Karpas-422 (cell line): Measurements from ENCODE around the gene CCDC28B. TPM values are rescaled to one million over a fixed set of nuclear protein-coding genes. Genes with fewer than 3 reads are reported as not detected.
A peak's percentile ranks its signal among the peaks of the same experiment; 100 is the strongest.

Experiments
- DNase-seq: peaks from one replicate; pipeline ENCODE4 v3.0.0-alpha.2; 2015
- H2AFZ ChIP-seq: fragments of 200-600 bp; sonication (generic); 2 replicates; pipeline ENCODE4 v1.6.1; 2014; ENCODE audit warnings: antibody characterized with exemption, low read length, mixed read lengths
- H3K27ac ChIP-seq: fragments of 200-600 bp; sonication (generic); 2 replicates; pipeline ENCODE4 v1.5.1; 2014; ENCODE audit warnings: mild to moderate bottlenecking, low read length, moderate library complexity
- H3K27me3 ChIP-seq: fragments of 200-600 bp; sonication (generic); 2 replicates; pipeline ENCODE4 v1.6.1; 2014; ENCODE audit warnings: low read length, mixed read lengths
- H3K36me3 ChIP-seq: fragments of 200-600 bp; sonication (generic); 2 replicates; pipeline ENCODE4 v1.6.1; 2014; ENCODE audit warnings: low read length, mixed read lengths; ENCODE audit not compliant: insufficient read depth
- H3K4me1 ChIP-seq: fragments of 200-600 bp; sonication (generic); 2 replicates; pipeline ENCODE4 v1.6.1; 2014; ENCODE audit warnings: mild to moderate bottlenecking, low read length, mixed read lengths
- H3K4me2 ChIP-seq: fragments of 200-600 bp; sonication (generic); 2 replicates; pipeline ENCODE4 v1.6.1; 2014; ENCODE audit warnings: low read length, low read depth, mild to moderate bottlenecking; ENCODE audit not compliant: poor library complexity, severe bottlenecking
- H3K4me3 ChIP-seq: fragments of 200-600 bp; sonication (generic); 2 replicates; pipeline ENCODE4 v1.5.1; 2014; ENCODE audit warnings: mild to moderate bottlenecking, antibody characterized with exemption, low read length, mixed read lengths
- H3K79me2 ChIP-seq: fragments of 200-600 bp; sonication (generic); 2 replicates; pipeline ENCODE4 v1.6.1; 2014; ENCODE audit warnings: mild to moderate bottlenecking, low read length, mixed read lengths
- H3K9ac ChIP-seq: fragments of 200-600 bp; sonication (generic); 2 replicates; pipeline ENCODE4 v1.6.0; 2014; ENCODE audit warnings: low read length
- H3K9me2 ChIP-seq: fragments of 200-600 bp; sonication (generic), shearing (Covaris generic); replicated peaks from 2 replicates; pipeline ENCODE4 v1.6.0; 2014; ENCODE audit warnings: mild to moderate bottlenecking, low read length, moderate library complexity; ENCODE audit not compliant: insufficient read depth
- H3K9me3 ChIP-seq: fragments of 300-700, 200-600 bp; sonication (generic); 2 replicates; pipeline ENCODE4 v1.6.1; 2014; ENCODE audit warnings: low read length, mixed read lengths
- H4K20me1 ChIP-seq: fragments of 200-600 bp; sonication (generic); 2 replicates; pipeline ENCODE4 v1.6.1; 2014; ENCODE audit warnings: mild to moderate bottlenecking, antibody characterized with exemption, low read length, low read depth; ENCODE audit not compliant: insufficient read depth
- total RNA-seq: library from RNA; depleted of rRNA; stranded (reverse); fragments of >200 nt; shearing (Covaris generic); gene quantifications from 2 replicates; pipeline ENCODE4 v1.2.3, GENCODE V29; 2014; ENCODE audit warnings: low replicate concordance

Gene CCDC28B
- total RNA-seq, 1 experiment from 2014 or later: 35.9 TPM

DNA sequence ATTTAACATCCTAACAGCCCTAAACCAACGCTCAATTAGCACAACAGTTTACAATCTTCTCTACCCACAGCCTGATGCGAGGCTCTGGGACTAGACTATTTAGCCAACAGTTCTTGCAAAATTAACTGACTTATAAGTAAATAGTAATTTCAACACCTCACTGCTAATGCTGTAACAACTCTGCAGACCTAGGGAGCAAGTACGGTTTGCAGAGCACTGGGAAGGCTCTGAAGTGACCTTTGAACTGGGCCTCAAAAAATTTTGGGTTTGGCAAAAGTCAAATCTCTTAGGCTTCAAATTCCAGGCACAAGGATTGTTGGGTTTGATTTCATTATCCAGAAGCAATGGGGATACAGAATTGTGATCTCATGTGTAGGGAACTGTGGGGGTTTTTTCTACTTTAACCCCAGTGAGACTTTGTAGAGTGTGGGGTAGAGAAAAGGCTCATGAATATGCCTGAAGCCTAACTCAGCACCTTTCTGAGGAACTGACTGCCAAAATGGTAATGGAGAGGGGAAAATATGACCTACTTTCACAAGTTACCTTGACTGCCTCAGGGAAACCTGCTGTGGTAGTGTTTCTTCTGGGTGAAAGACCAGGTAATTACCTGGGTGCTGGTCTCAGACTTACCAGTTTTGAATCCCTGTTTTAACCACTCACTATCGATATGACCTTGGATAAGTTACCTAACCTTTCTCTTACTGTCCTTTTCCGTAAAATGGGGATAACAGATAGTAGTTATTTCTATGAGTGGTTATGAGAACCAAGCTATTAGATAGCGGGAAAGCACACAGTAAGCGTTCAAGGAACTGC lies 21.8 kb upstream of the CCDC28B start:
- Histone ChIP-seq H3K27me3 (no peaks in the 10 kb centered on the region), H3K4me1 (peaks cover 29% of the 10 kb centered on the region), H3K9ac (peak overlapping the region; percentile 84), H3K4me3 (peak overlapping the region; percentile 84), H2AFZ (peak overlapping the region; percentile 64; the same call in 1 of the 2 replicates), H3K9me2 (no peaks in the 10 kb centered on the region), H3K36me3 (peaks cover 18% of the 10 kb centered on the region), H3K9me3 (no peaks in the 10 kb centered on the region), H3K79me2 (peaks cover 32% of the 10 kb centered on the region), H3K27ac (peak overlapping the region; percentile 65), H3K4me2 (peak overlapping the region; percentile 96), H4K20me1 (no peaks in the 10 kb centered on the region; the same call in 1 of the 2 replicates)
- no peak for DNase-seq

DNA sequence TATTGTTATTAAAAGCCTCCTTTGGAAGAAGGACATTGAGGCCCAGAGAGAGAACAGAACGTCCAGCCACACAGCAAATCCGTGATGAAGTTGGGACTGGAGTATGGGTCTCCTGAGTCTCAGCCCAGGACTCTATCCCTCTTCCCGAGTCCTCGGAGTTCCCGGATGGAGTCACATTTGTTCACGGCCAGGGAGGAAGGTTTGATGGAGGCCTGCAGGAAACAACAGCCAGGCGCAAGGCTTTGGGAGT lies 21.3 kb upstream of the CCDC28B start:
- H2AFZ ChIP-seq: peak overlapping the region; percentile 64; the same call in 1 of the 2 replicates
- no peaks in the 10 kb centered on the region for H3K27me3 ChIP-seq
- H3K4me1 ChIP-seq: peaks cover 29% of the 10 kb centered on the region
- peak overlapping the region; percentile 84 for H3K4me3 ChIP-seq
- H3K79me2 ChIP-seq: peaks cover 37% of the 10 kb centered on the region
- no peak for DNase-seq
- H3K36me3 ChIP-seq: peaks cover 19% of the 10 kb centered on the region
- H3K9me3 ChIP-seq: no peaks in the 10 kb centered on the region
- H3K9me2 ChIP-seq: no peaks in the 10 kb centered on the region
- peak overlapping the region; percentile 84 for H3K9ac ChIP-seq
- H4K20me1 ChIP-seq: peaks cover 2% of the 10 kb centered on the region; the same call in 1 of the 2 replicates
- peak overlapping the region; percentile 96 for H3K4me2 ChIP-seq
- peak overlapping the region; percentile 65 for H3K27ac ChIP-seq

DNA sequence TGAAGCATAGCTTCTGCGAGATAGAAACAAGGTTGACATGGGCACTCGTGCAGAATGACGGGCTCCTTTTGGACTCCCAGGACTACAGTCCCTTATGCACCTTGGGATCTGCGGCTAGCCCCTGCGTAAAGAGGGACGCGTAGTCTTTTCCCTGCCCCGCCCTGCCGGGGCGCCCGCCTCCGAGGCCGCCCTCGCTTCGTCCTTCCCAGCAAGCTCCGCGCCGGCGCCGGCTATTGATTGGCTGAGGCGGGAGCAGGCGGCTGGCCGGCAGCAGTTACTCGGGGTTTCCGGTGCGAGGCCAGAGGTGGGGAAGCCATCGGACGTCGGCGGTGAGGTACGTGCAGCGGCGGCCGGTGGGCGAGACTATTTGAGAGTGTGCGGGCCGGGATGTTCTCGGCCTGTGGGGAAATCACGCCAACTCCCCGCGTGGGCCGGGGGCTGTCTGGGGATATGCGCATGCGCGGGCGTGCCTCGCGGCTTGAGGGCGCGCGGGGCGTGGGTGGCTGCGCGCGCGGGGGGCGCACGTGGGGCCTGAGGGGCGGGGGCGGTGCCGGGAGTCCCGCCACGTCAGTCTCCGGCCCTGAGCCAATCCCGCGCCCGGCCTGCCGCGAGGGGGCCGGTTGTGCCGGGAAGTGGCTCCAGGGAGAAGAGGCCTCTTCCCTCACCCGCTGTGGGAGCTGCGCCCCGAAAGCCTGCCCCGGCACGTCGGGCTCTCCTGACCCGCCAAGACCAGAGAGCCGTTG lies 20.8 kb upstream of the CCDC28B start, which contains the start of gene TXLNA:
Gene TXLNA, plus strand, starts transcription at position 233 of the 743 bp plus-strand sequence. CDS start 671 bp downstream, outside the sequence.
- Histone ChIP-seq H3K4me1 (peaks cover 29% of the 10 kb centered on the region), H3K9ac (peak within 1 kb of the TSS; percentile 84), H3K4me3 (peak within 1 kb of the TSS; percentile 84), H3K27me3 (no peaks in the 10 kb centered on the region), H3K79me2 (peaks cover 42% of the 10 kb centered on the region), H3K9me2 (no peaks in the 10 kb centered on the region), H3K4me2 (peak within 1 kb of the TSS; percentile 96), H2AFZ (peak within 1 kb of the TSS; percentile 64; the same call in 1 of the 2 replicates), H3K9me3 (no peaks in the 10 kb centered on the region), H4K20me1 (peaks cover 6% of the 10 kb centered on the region; the same call in 1 of the 2 replicates), H3K36me3 (peaks cover 22% of the 10 kb centered on the region), H3K27ac (peak within 1 kb of the TSS; percentile 75)
- DNase-seq: peak; percentile 97

DNA sequence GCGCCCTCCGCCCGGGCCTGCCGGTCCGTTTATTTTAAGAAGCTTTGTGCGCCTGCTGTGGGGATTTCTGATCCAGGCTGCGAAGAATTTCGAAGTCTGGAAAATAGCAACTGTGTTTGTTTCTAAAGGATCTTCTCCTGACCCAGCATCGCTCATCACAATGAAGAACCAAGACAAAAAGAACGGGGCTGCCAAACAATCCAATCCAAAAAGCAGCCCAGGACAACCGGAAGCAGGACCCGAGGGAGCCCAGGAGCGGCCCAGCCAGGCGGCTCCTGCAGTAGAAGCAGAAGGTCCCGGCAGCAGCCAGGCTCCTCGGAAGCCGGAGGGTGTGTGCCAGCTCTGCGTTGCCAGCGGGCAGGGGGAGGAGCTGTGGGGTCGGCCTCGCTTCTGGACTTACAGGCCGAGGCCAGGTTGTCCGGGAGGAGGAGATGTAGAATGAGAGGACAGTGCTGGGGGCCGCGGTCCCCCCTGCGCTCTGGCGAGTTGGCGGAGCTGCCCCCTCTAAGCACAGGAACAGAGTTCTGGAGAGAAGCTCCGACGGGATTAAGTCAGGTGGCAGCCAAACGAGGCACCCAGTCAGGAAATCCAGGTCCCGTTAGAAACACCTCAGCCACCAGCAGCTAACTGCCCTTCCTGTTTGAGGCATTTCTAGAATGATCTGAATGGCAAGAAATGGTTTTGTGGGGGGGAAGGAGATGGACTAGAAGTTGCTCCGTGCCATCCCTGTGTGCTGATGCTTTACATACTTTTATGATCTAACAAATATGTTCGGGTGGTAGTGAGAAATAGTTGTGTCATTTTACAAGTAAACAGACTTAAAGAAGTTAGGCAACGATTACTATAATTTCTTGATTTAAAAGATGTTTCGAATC lies 20.0 kb upstream of the CCDC28B start:
- DNase-seq: peak; percentile 68
- H3K4me1 ChIP-seq: peaks cover 29% of the 10 kb centered on the region
- peak overlapping the region; percentile 75 for H3K27ac ChIP-seq
- peaks cover 27% of the 10 kb centered on the region for H3K36me3 ChIP-seq
- peak overlapping the region; percentile 96 for H3K4me2 ChIP-seq
- no peaks in the 10 kb centered on the region for H3K9me3 ChIP-seq
- H3K9me2 ChIP-seq: no peaks in the 10 kb centered on the region
- peak overlapping the region; percentile 84 for H3K4me3 ChIP-seq
- H4K20me1 ChIP-seq: peaks cover 6% of the 10 kb centered on the region
- H2AFZ ChIP-seq: no peak overlapping the region; the same call in 1 of the 2 replicates
- H3K27me3 ChIP-seq: no peaks in the 10 kb centered on the region
- H3K9ac ChIP-seq: peak overlapping the region; percentile 84
- H3K79me2 ChIP-seq: peaks cover 48% of the 10 kb centered on the region

DNA sequence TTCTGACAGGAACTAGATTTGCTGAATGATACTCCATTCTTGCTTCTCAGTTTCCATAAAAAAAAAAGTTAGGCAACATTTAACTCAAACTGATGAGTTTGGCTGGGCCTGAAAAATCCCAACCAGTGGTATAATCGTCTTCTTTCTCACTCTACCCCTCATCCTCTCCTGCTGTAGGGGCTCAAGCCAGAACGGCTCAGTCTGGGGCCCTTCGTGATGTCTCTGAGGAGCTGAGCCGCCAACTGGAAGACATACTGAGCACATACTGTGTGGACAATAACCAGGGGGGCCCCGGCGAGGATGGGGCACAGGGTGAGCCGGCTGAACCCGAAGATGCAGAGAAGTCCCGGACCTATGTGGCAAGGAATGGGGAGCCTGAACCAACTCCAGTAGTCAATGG lies 19.3 kb upstream of the CCDC28B start:
- H3K9me2 ChIP-seq: no peaks in the 10 kb centered on the region
- H4K20me1 ChIP-seq: peaks cover 6% of the 10 kb centered on the region
- H3K4me2 ChIP-seq: peak overlapping the region; percentile 96
- peak overlapping the region; percentile 75 for H3K27ac ChIP-seq
- H3K4me1 ChIP-seq: peaks cover 29% of the 10 kb centered on the region
- H3K9me3 ChIP-seq: no peaks in the 10 kb centered on the region
- no peak for DNase-seq
- peaks cover 52% of the 10 kb centered on the region for H3K79me2 ChIP-seq
- H2AFZ ChIP-seq: no peak overlapping the region
- peak overlapping the region; percentile 84 for H3K4me3 ChIP-seq
- peak overlapping the region; percentile 84 for H3K9ac ChIP-seq
- no peaks in the 10 kb centered on the region for H3K27me3 ChIP-seq
- H3K36me3 ChIP-seq: peaks cover 27% of the 10 kb centered on the region

DNA sequence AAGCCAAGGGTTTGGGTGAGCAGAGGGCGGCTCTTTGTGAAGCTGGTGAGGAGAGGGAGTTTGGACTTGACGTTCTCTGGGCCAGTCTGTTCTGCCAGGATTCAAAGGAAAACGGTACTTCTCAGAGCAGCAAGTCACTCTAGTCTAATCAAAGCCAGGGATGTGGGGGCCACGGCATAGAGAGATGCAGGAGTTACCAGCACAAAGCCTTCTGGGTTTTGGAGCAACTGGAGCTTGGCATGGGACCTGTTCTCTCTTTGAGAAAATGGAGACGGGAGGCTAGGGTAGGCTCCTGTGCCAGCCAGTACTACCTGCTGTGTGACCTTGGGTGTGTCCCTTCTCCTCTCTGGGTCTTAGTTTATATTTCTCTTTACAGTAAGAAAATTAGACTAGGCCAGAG lies 18.8 kb upstream of the CCDC28B start:
- H3K9ac ChIP-seq: no peak overlapping the region
- H3K4me3 ChIP-seq: peak overlapping the region; percentile 84; the same call in 1 of the 2 replicates

DNA sequence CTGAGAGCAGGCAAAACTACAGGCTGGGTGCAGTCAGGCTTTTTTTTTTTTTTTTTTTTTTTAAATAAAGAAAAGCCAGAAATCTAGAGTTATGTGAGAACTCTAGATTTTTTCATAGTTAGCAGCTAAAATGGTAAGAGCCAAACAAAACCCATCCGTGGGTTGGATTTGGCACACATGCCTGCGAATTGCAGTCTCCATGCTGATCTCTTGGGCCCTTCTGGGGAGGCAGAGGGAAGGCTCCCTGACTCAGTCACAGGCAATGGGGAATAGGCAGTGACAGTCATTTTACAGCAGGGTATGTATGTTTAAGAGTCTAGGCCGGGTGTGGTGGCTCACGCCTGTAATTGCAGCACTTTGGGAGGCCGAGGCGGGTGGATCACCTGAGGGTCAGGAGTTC lies 18.3 kb upstream of the CCDC28B start:
- H3K4me3 ChIP-seq: no peak overlapping the region
- H3K27ac ChIP-seq: no peak overlapping the region
- H3K27me3 ChIP-seq: no peaks in the 10 kb centered on the region
- H4K20me1 ChIP-seq: peaks cover 6% of the 10 kb centered on the region
- peaks cover 34% of the 10 kb centered on the region for H3K36me3 ChIP-seq
- peak overlapping the region; percentile 96 for H3K4me2 ChIP-seq
- H3K9me3 ChIP-seq: no peaks in the 10 kb centered on the region
- H3K9ac ChIP-seq: no peak overlapping the region
- DNase-seq: no peak
- H3K9me2 ChIP-seq: no peaks in the 10 kb centered on the region
- H3K79me2 ChIP-seq: peaks cover 60% of the 10 kb centered on the region
- H2AFZ ChIP-seq: no peak overlapping the region
- H3K4me1 ChIP-seq: peaks cover 29% of the 10 kb centered on the region

More for the DNA sequence above, 18.8 kb upstream of the CCDC28B start:
- Histone ChIP-seq H3K9me3 (no peaks in the 10 kb centered on the region), H3K4me2 (peak overlapping the region; percentile 96), H3K9me2 (no peaks in the 10 kb centered on the region), H3K27me3 (no peaks in the 10 kb centered on the region), H4K20me1 (peaks cover 6% of the 10 kb centered on the region), H2AFZ (no peak overlapping the region), H3K27ac (no peak overlapping the region), H3K4me1 (peaks cover 29% of the 10 kb centered on the region), H3K79me2 (peaks cover 57% of the 10 kb centered on the region), H3K36me3 (peaks cover 30% of the 10 kb centered on the region)
- no peak for DNase-seq
